ENCODE measurements around the gene IL36RN. TPM values are rescaled to one million over a fixed set of nuclear protein-coding genes. Genes with fewer than 3 reads are reported as not detected.

IL36RN gene
- 1 to 10 TPM in 1 of 4 donors, under 1 TPM in 1, not detected in 2; 0.93 to 1.7 TPM for total RNA-seq

DNA sequence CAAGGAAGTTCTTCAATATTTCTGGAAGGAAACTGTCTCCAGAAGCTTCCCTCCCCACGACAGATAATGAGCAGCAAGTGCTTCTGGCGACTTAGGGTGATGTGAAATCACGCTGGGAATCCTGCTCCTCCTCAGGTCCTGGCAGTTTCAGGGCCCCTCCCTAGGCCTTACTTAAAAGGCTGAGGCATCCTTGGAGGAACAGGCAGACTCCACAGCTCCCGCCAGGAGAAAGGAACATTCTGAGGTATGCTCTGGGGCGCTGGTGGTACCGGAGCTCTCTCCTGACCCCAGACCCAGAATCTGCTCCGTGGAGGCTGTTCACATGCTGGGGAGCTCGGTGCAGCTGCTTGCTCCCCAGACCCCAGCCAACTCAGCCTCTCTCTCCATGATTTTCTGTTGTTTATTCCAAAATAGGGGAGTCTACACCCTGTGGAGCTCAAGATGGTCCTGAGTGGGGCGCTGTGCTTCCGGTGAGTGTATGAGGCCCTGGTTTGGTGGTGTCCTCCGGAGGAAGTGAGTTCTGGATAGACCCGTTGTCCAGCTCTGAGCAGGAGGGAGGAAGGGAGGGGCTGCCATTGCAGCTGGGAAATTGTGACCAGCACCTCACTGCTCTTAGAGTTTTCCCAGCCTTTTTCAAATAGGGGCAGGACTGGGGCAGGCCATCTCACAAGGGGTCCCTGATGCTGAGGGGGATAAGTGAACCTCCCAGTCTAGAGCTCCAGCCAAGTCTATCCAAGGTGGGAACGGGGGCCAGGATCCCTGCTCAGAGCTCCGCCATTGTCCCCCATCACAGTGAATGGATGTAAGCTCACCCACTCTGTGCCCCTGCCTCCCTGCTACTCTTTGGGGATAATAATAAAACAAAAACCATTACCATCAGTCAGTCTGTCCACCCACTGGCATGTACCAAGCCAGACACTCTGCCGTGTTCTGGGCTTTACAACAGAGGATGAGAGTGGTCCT, at the start of gene IL36RN:
IL36RN (plus strand) TSS at position 201 of the 963 bp plus-strand sequence; CDS start at position 442, 241 bp downstream.
- Histone ChIP-seq H3K4me1 (no peaks in the 10 kb centered on the region), H3K27ac (no peak within 1 kb of the TSS), H3K27me3 (peaks cover 17% of the 10 kb centered on the region), H3K36me3 (no peaks in the 10 kb centered on the region), H3K9me3 (peaks cover 0 to 9% (median 0%) of the 10 kb centered on the region in 3 donors), H3K4me3 (no peak within 1 kb of the TSS)
- ATAC-seq, result no peak
- TF ChIP-seq POLR2AphosphoS5 (IDR thresholded peaks at IDR 0.05), result no peak
- no peak for TF ChIP-seq POLR2A (IDR thresholded peaks at IDR 0.05)
- TF ChIP-seq EP300 (IDR thresholded peaks at IDR 0.05), result no peak
- TF ChIP-seq CTCF (IDR thresholded peaks at IDR 0.05), result no peak
- WGBS, 2 donors (ENCODE audit: low coverage in 1 of 2), result 51 to 55% methylated on average over 5 to 8 of the region's 15 CpGs

DNA sequence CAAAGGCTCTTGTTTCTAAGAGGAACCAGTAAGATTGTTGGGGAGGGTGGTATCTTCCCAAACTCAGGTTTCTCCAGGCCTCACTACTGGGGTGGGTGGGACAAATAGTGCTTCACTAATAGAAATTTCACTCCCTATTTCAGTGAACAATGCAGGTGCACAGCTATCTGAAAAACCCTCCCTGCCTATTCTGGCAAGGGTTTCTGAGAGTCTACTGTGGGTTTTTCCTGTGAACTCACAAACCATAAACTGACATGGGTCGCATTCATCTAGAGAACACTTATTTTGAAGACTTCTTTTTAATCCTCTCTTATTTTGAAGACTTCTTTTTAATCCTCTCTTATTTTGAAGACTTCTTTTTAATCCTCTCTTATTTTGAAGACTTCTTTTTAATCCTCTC, 49.4 kb upstream of the IL36RN start:
- Histone ChIP-seq H3K4me3 (no peak overlapping the region), H3K9me3 (no peaks in the 10 kb centered on the region), H3K4me1 (no peaks in the 10 kb centered on the region), H3K27me3 (peaks cover 4% of the 10 kb centered on the region), H3K36me3 (no peaks in the 10 kb centered on the region), H3K27ac (no peak overlapping the region)
- WGBS, 2 donors (ENCODE audit: low coverage in 1 of 2), result 71 to 89% methylated on average over 1 of the region's 1 CpG
- TF ChIP-seq EP300 (IDR thresholded peaks at IDR 0.05) (no peak), CTCF (IDR thresholded peaks at IDR 0.05) (no peak), POLR2A (IDR thresholded peaks at IDR 0.05) (no peak), POLR2AphosphoS5 (IDR thresholded peaks at IDR 0.05) (no peak)
- no peak for ATAC-seq

DNA sequence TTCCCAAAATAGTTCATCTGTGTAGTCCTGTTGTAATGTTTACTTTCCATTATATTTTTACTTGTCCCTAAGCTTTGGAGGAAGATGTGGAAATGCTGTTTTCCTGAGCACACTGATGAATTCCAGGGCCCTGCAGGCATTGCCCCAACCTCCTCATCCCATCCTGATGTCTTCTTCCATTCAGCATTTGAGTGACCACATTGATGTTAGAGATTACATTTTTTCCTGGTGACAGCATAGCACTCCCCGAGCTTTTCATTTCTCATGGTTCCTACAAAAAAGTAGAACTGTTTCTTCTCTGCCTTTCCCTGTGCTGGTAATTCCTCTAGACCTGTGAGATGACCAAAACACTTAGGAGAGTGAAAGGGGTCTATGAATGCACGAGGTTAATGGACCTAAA, 48.9 kb upstream of the IL36RN start:
- ATAC-seq, result no peak
- Histone ChIP-seq H3K4me3 (no peak overlapping the region), H3K9me3 (no peaks in the 10 kb centered on the region), H3K27me3 (peaks cover 7% of the 10 kb centered on the region), H3K4me1 (no peaks in the 10 kb centered on the region), H3K36me3 (no peaks in the 10 kb centered on the region), H3K27ac (no peak overlapping the region)
- TF ChIP-seq CTCF (IDR thresholded peaks at IDR 0.05) (no peak), POLR2A (IDR thresholded peaks at IDR 0.05) (no peak), EP300 (IDR thresholded peaks at IDR 0.05) (no peak), POLR2AphosphoS5 (IDR thresholded peaks at IDR 0.05) (no peak)
- 39 to 42% methylated on average over 2 of the region's 2 CpGs for WGBS, 2 donors (ENCODE audit: low coverage in 1 of 2)

- H3K27ac ChIP-seq, result no peak overlapping the region
- TF ChIP-seq EP300 (IDR thresholded peaks at IDR 0.05), result no peak
- no peak for TF ChIP-seq CTCF (IDR thresholded peaks at IDR 0.05)
- no peak for TF ChIP-seq POLR2AphosphoS5 (IDR thresholded peaks at IDR 0.05)
- no peak for TF ChIP-seq POLR2A (IDR thresholded peaks at IDR 0.05)
- peaks cover 16% of the 10 kb centered on the region for H3K27me3 ChIP-seq
- H3K4me3 ChIP-seq, result no peak overlapping the region
- no peaks in the 10 kb centered on the region for H3K36me3 ChIP-seq
- no peaks in the 10 kb centered on the region for H3K9me3 ChIP-seq
- no peak for ATAC-seq
- WGBS, 2 donors (ENCODE audit: low coverage in 1 of 2), result 90 to 100% methylated on average over 1 of the region's 1 CpG
- no peaks in the 10 kb centered on the region for H3K4me1 ChIP-seq
Measured at GRCh38 chr2:113011108-113011507, 47.9 kb upstream of the IL36RN start.
